ENCODE data around the gene LSM3.
"Not testable (repeated sequence)": the region's sequence is repeated elsewhere in the genome, so short reads cannot be mapped to it uniquely, and the experiment has no call there.

LSM3 gene

DNA sequence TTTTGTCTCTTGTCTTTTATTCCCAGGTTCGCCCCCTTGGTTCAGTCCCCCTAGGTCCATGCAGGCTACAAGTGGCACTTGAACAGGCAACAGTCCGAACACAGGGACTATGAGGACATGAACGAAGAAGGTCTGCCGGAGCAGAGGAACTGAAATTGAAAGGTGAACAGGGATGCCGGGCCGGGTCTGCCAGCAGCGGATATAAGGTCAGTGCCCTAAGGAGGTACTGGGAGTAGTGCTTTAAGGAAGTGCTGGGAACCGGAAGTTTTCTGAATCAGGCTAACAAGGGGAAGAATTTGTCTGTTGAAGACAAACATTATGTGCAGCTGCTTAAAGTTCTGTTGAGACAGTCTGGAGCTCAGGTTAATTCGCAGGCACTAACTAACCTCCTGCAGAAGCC lies 46.8 kb downstream of the LSM3 start:
- Histone ChIP-seq H3K4me3 (replicated peaks; ENCODE audit: low read depth, low read length) (no peak overlapping the region), H3K36me3 (ENCODE audit: control insufficient read depth, insufficient read depth, low read length) (no peaks in the 10 kb centered on the region), H3K27me3 (replicated peaks; ENCODE audit: control insufficient read depth, insufficient read depth, low read length) (no peaks in the 10 kb centered on the region)
- DNase-seq (ENCODE audit: extremely low read depth, insufficient read length) = no peak
- TF ChIP-seq, protein P1, sequence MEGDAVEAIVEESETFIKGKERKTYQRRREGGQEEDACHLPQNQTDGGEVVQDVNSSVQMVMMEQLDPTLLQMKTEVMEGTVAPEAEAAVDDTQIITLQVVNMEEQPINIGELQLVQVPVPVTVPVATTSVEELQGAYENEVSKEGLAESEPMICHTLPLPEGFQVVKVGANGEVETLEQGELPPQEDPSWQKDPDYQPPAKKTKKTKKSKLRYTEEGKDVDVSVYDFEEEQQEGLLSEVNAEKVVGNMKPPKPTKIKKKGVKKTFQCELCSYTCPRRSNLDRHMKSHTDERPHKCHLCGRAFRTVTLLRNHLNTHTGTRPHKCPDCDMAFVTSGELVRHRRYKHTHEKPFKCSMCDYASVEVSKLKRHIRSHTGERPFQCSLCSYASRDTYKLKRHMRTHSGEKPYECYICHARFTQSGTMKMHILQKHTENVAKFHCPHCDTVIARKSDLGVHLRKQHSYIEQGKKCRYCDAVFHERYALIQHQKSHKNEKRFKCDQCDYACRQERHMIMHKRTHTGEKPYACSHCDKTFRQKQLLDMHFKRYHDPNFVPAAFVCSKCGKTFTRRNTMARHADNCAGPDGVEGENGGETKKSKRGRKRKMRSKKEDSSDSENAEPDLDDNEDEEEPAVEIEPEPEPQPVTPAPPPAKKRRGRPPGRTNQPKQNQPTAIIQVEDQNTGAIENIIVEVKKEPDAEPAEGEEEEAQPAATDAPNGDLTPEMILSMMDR (IDR thresholded peaks at IDR 0.05; ENCODE audit: insufficient read depth, low read length, poor library complexity, severe bottlenecking) = no peak

DNA sequence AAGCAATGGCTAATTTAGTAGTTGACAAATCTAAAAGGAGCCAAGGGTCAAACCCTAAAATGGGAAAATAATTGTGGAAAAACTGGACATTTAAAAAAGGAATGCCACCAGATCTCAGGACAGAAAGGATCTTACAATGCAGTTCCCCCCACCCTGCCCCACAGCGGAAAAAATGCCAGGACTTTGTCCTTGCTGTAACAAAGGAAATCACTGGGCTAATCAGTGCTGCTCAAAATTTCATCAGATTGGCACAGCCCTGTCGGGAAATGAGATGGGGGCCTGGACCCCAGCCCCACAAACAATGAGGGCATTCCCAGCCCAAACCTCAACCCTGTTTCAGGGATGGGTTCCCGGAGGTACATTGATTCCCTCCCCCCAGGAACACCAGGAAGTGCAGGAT lies 47.7 kb downstream of the LSM3 start:
- H3K4me3 ChIP-seq (replicated peaks; ENCODE audit: low read depth, low read length); DNase-seq (ENCODE audit: extremely low read depth, insufficient read length); H3K36me3 ChIP-seq (ENCODE audit: control insufficient read depth, insufficient read depth, low read length); H3K27me3 ChIP-seq (replicated peaks; ENCODE audit: control insufficient read depth, insufficient read depth, low read length): not testable (repeated sequence)

DNA sequence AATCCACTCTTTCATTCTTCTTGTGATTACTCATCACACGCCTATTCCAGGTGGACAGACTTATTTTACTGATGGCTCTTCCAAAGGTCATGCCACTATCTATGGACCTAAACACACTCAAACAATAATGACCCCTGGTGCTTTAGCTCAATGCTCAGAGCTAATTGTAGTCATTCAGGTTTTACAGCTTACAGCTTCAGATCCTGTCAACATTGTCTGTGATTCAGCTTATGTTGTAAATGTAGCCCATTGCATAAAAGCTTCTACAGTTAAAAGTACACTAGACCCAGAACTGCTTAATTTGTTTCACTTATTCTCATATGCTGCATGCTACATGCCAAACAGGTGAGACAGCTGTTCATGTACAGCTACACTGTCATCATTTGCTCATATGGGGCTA lies 49.2 kb downstream of the LSM3 start:
- DNase-seq (ENCODE audit: extremely low read depth, insufficient read length) = no peak
- TF ChIP-seq, protein P1 (IDR thresholded peaks at IDR 0.05; ENCODE audit: insufficient read depth, low read length, poor library complexity, severe bottlenecking) = no peak
- Histone ChIP-seq H3K27me3 (replicated peaks; ENCODE audit: control insufficient read depth, insufficient read depth, low read length) (no peaks in the 10 kb centered on the region), H3K4me3 (replicated peaks; ENCODE audit: low read depth, low read length) (no peak overlapping the region), H3K36me3 (ENCODE audit: control insufficient read depth, insufficient read depth, low read length) (no peaks in the 10 kb centered on the region)

DNA sequence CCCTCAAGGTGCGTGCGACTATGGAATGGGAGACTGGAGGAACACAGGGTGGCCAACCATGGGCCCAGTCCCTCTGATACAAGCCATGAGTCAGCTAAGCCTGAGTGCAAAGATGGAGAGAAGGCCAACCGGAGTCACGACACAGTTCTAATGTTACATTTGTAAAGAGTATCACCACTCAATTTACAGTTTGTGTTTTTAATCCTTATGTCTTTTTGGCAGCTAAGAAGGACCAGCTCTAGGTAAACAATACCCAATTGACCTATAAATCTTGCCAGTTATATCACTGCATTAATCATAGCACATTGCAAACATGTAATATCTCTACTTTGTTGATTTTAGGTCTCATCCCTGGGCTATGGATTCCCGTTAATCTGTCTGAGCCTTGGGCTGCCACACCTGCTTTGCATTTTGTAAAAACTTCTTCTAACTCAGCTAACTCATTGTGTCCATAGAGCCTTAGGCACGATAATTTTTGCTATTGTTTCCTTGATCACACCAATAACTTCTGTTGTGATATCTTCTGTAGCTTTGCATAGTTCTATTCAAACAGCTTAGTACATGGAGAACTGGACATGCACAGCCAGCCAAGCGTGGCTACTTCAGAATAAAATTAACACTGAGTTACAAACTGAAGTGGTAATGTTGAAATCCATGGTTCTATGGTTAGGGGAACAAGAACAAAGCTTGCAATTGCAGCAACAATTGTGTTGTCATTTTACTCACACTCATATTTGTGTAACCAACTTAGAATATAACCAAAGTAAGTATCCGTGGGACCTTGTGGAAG lies 50.3 kb downstream of the LSM3 start:
- DNase-seq (ENCODE audit: extremely low read depth, insufficient read length) = no peak
- no peaks in the 10 kb centered on the region for H3K36me3 ChIP-seq (ENCODE audit: control insufficient read depth, insufficient read depth, low read length)
- no peak overlapping the region for H3K4me3 ChIP-seq (replicated peaks; ENCODE audit: low read depth, low read length)
- no peaks in the 10 kb centered on the region for H3K27me3 ChIP-seq (replicated peaks; ENCODE audit: control insufficient read depth, insufficient read depth, low read length)
- TF ChIP-seq, protein P1 (IDR thresholded peaks at IDR 0.05; ENCODE audit: insufficient read depth, low read length, poor library complexity, severe bottlenecking) = no peak

DNA sequence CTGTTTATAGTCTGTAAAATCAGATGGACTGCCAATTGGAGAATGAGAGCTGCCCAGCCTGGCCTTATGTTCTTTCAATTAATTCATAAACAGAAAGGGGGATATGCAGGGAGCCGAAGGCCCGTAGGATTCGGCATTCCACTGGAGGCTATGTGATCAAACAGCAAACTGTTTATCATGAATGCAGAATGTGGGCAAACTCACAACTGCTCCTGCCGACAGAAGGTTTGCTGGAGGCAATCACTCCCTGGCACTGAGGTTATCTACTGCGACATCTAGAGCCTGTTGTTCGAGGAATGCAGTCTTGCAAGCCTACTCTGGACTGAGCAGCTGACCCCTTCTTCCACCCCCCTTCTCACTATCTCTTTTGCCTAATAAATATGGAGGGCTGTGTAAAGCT lies 51.1 kb downstream of the LSM3 start:
- not testable (repeated sequence) for H3K4me3 ChIP-seq (replicated peaks; ENCODE audit: low read depth, low read length); H3K27me3 ChIP-seq (replicated peaks; ENCODE audit: control insufficient read depth, insufficient read depth, low read length); DNase-seq (ENCODE audit: extremely low read depth, insufficient read length); H3K36me3 ChIP-seq (ENCODE audit: control insufficient read depth, insufficient read depth, low read length)

DNA sequence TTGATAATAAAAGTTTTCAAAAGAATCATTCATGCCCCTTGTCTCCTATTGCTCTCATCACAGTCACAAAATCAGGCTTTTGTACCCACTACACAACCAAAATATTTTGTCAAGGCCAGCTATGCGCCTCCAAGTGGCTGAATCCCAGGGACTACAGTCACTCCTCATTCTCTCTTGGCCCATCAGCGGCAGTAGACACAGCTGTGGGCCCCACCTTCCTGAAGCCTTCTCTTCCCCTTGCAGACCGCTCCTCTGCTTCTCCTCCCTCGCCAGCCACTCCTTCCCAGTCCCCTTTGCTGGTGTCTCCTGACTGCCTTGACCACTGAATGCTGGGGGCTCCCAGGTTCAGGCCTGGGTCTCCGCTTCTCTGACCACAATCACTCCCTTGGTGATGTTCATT lies 52.1 kb downstream of the LSM3 start:
- no peak for DNase-seq (ENCODE audit: extremely low read depth, insufficient read length)
- Histone ChIP-seq H3K4me3 (replicated peaks; ENCODE audit: low read depth, low read length) (no peak overlapping the region), H3K36me3 (ENCODE audit: control insufficient read depth, insufficient read depth, low read length) (no peaks in the 10 kb centered on the region), H3K27me3 (replicated peaks; ENCODE audit: control insufficient read depth, insufficient read depth, low read length) (no peaks in the 10 kb centered on the region)
- TF ChIP-seq, protein P1 (IDR thresholded peaks at IDR 0.05; ENCODE audit: insufficient read depth, low read length, poor library complexity, severe bottlenecking) = no peak
